Loucy (cell line): ENCODE results near the gene SCAF1.
A peak's percentile ranks its signal among the peaks of the same experiment; 100 is the strongest.

Experiments
- H2AFZ ChIP-seq: fragments of 200-600 bp; sonication (generic); 2 replicates; pipeline ENCODE4 v1.6.0; 2016; ENCODE audit warnings: antibody characterized with exemption, mild to moderate bottlenecking, low read length, moderate library complexity
- H3F3A ChIP-seq: fragments of 200-600 bp; 2 replicates; pipeline ENCODE4 v1.6.0; 2016; ENCODE audit warnings: antibody characterized with exemption, low read depth, mild to moderate bottlenecking
- H3K27me3 ChIP-seq: fragments of 200-600 bp; sonication (generic); 2 replicates; pipeline ENCODE4 v1.6.1; 2014; ENCODE audit warnings: low read length, mild to moderate bottlenecking; ENCODE audit not compliant: insufficient read depth, poor library complexity, severe bottlenecking
- H3K36me3 ChIP-seq: fragments of 200-600 bp; sonication (generic); 2 replicates; pipeline ENCODE4 v1.6.1; 2016; ENCODE audit warnings: low read length; ENCODE audit not compliant: insufficient read depth
- H3K4me1 ChIP-seq: fragments of 200-600 bp; sonication (generic); 2 replicates; pipeline ENCODE4 v1.5.1; 2014; ENCODE audit warnings: low read length, mild to moderate bottlenecking; ENCODE audit not compliant: insufficient read depth, poor library complexity, severe bottlenecking
- H3K4me2 ChIP-seq: fragments of 200-600 bp; sonication (generic); 2 replicates; pipeline ENCODE4 v1.6.0; 2014; ENCODE audit warnings: antibody characterized with exemption, low read length, low read depth, mild to moderate bottlenecking; ENCODE audit not compliant: poor library complexity, severe bottlenecking
- H3K4me3 ChIP-seq: fragments of 200-600 bp; sonication (generic); 2 replicates; pipeline ENCODE4 v1.5.1; 2014; ENCODE audit warnings: low read length, mild to moderate bottlenecking, mixed read lengths; ENCODE audit not compliant: poor library complexity, severe bottlenecking
- H3K79me2 ChIP-seq: fragments of 200-600 bp; sonication (generic); 2 replicates; pipeline ENCODE4 v1.6.1; 2014; ENCODE audit warnings: low read length; ENCODE audit not compliant: insufficient read depth
- H3K9ac ChIP-seq: fragments of 200-600 bp; sonication (generic); 2 replicates; pipeline ENCODE4 v1.6.0; 2014; ENCODE audit warnings: mild to moderate bottlenecking, low read depth, low read length, moderate library complexity; ENCODE audit not compliant: poor library complexity, severe bottlenecking
- H3K9me2 ChIP-seq: fragments of 200-600 bp; sonication (generic); replicated peaks from 2 replicates; pipeline ENCODE4 v1.6.1; 2016; ENCODE audit warnings: low read depth, low read length, mixed read lengths
- H3K9me3 ChIP-seq: fragments of 200-600 bp; sonication (generic); 2 replicates; pipeline ENCODE4 v1.6.1; 2014; ENCODE audit warnings: mild to moderate bottlenecking, antibody characterized with exemption, low read length, low read depth; ENCODE audit not compliant: insufficient read depth
- H4K20me1 ChIP-seq: fragments of 200-600 bp; sonication (generic); 2 replicates; pipeline ENCODE4 v1.6.0; 2014; ENCODE audit warnings: antibody characterized with exemption, low read length, mild to moderate bottlenecking; ENCODE audit not compliant: insufficient read depth, poor library complexity, severe bottlenecking
- EZH2phosphoT487 ChIP-seq: fragments of 200-600 bp; IDR thresholded peaks from 2 replicates; pipeline ENCODE4 v1.6.1; 2018; ENCODE audit warnings: antibody characterized with exemption, mild to moderate bottlenecking, moderate library complexity, borderline replicate concordance
- TF ChIP-seq, protein P1 (sequence below): fragments of 200-600 bp; sonication (generic); conservative IDR thresholded peaks from 2 replicates; pipeline ENCODE4 v1.5.1; 2014; ENCODE audit warnings: mild to moderate bottlenecking, antibody characterized with exemption, low read length

SCAF1 gene

DNA sequence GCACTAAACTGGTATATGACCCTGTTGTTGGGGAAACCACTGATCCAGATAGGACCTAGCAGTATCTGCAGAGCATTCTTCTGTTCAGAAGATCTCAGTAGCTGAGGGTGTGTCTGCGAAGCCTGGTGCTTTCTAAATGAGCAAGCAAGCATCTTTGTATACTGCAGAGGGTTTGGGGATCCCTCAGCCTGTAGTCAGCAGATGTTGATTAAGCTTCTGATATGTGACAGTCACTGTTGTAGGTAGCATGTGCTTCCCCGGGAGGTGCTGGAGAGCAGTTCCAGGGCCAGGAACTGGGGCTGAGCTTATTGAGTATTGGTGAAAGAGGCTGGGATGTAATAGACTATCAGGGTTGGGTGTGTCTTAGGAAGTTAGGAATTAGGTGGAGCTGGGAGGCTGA lies 1.5 kb downstream of the SCAF1 start:
- no peaks in the 10 kb centered on the region for H3K27me3 ChIP-seq
- H3K4me2 ChIP-seq: peak overlapping the region; percentile 89
- TF ChIP-seq, protein P1, sequence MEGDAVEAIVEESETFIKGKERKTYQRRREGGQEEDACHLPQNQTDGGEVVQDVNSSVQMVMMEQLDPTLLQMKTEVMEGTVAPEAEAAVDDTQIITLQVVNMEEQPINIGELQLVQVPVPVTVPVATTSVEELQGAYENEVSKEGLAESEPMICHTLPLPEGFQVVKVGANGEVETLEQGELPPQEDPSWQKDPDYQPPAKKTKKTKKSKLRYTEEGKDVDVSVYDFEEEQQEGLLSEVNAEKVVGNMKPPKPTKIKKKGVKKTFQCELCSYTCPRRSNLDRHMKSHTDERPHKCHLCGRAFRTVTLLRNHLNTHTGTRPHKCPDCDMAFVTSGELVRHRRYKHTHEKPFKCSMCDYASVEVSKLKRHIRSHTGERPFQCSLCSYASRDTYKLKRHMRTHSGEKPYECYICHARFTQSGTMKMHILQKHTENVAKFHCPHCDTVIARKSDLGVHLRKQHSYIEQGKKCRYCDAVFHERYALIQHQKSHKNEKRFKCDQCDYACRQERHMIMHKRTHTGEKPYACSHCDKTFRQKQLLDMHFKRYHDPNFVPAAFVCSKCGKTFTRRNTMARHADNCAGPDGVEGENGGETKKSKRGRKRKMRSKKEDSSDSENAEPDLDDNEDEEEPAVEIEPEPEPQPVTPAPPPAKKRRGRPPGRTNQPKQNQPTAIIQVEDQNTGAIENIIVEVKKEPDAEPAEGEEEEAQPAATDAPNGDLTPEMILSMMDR: no peak
- no peak for TF ChIP-seq EZH2phosphoT487
- no peaks in the 10 kb centered on the region for H3K9me2 ChIP-seq
- H2AFZ ChIP-seq: no peak overlapping the region
- H3K9ac ChIP-seq: peak overlapping the region; percentile 99
- H3K9me3 ChIP-seq: no peaks in the 10 kb centered on the region
- peaks cover 21% of the 10 kb centered on the region for H4K20me1 ChIP-seq
- peaks cover 22% of the 10 kb centered on the region for H3K4me1 ChIP-seq
- H3K4me3 ChIP-seq: peak overlapping the region; percentile 89
- peaks cover 42% of the 10 kb centered on the region for H3K79me2 ChIP-seq
- H3F3A ChIP-seq: 0 out of 2 replicates have a peak, but pooled peaks cover 3% of the 10 kb centered on the region
- H3K36me3 ChIP-seq: peaks cover 5% of the 10 kb centered on the region; the same call in 1 of the 2 replicates

DNA sequence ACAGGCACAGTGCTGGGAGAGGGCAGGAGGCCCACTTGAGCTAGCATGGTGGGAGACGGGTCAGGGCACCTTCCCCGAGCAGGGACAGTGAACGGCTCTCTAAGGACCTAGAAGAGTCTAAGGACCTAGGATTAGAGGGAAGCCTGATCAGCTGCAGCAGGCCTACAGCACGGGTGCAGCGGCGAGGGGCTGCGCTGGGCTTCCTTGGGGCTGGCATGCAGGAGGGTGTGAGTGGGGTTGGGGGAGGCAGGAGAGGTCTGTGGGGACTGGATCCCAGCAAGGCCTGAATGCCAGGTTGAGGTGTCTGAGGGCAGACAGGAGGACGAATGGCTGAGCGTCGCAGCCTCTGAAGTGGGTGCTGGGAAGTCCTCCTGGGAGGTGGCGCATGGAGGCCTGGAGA lies 3.6 kb downstream of the SCAF1 start:
- H3F3A ChIP-seq: 0 out of 2 replicates have a peak, but pooled peaks cover 2% of the 10 kb centered on the region
- no peak overlapping the region for H2AFZ ChIP-seq
- H3K9ac ChIP-seq: peak overlapping the region; percentile 33
- H3K4me2 ChIP-seq: no peak overlapping the region
- H3K4me3 ChIP-seq: no peak overlapping the region
- H3K9me3 ChIP-seq: no peaks in the 10 kb centered on the region
- peaks cover 21% of the 10 kb centered on the region for H4K20me1 ChIP-seq
- peaks cover 9% of the 10 kb centered on the region; the same call in 1 of the 2 replicates for H3K36me3 ChIP-seq
- peaks cover 18% of the 10 kb centered on the region for H3K4me1 ChIP-seq
- H3K9me2 ChIP-seq: no peaks in the 10 kb centered on the region
- TF ChIP-seq EZH2phosphoT487: no peak
- TF ChIP-seq, protein P1: no peak
- H3K79me2 ChIP-seq: peaks cover 42% of the 10 kb centered on the region
- no peaks in the 10 kb centered on the region for H3K27me3 ChIP-seq

GRCh38 chr19:49645995-49646394 lies 4.0 kb downstream of the SCAF1 start:
- H3K36me3 ChIP-seq: peaks cover 9% of the 10 kb centered on the region; the same call in 1 of the 2 replicates
- H3K9me3 ChIP-seq: no peaks in the 10 kb centered on the region
- TF ChIP-seq, protein P1: no peak
- TF ChIP-seq EZH2phosphoT487: no peak
- H3K4me2 ChIP-seq: no peak overlapping the region
- no peaks in the 10 kb centered on the region for H3F3A ChIP-seq
- H3K27me3 ChIP-seq: no peaks in the 10 kb centered on the region
- no peak overlapping the region for H2AFZ ChIP-seq
- H3K4me3 ChIP-seq: no peak overlapping the region
- H3K79me2 ChIP-seq: peaks cover 42% of the 10 kb centered on the region
- H3K9ac ChIP-seq: no peak overlapping the region
- H4K20me1 ChIP-seq: peaks cover 21% of the 10 kb centered on the region
- H3K4me1 ChIP-seq: peaks cover 18% of the 10 kb centered on the region
- no peaks in the 10 kb centered on the region for H3K9me2 ChIP-seq
